ENCODE measurements around the gene STIM1. TPM values are rescaled to one million over a fixed set of nuclear protein-coding genes. Genes with fewer than 3 reads are reported as not detected.
A peak's percentile ranks its signal among the peaks of the same experiment; 100 is the strongest.

Gene STIM1
- total RNA-seq, 1 donor from 2014 or later, result 60.7 TPM

DNA sequence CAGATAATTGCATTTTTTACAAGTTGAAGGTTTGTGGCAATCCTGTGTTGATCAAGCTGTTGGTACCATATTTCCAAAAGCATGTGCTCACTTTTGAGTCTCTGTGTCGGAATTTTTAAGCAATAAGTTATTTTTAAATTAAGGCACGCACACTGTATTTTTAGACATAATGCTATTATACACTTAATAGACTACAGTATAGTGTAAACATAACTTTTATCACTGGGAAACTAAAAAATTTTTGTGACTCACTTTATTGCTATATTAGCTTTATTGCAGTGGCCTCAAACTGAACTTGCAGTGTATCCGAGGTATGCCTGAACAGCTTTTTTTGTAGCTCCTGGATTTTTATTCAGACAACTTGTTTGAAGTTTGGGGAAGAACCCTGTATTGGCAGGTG, 207.9 kb downstream of the STIM1 start:
- H3K4me3 ChIP-seq, result no peak overlapping the region
- H3K36me3 ChIP-seq, result peaks cover 25% of the 10 kb centered on the region
- H3K27ac ChIP-seq, result no peak overlapping the region
- H3K27me3 ChIP-seq, result no peaks in the 10 kb centered on the region
- ATAC-seq (no peak), DNase-seq (no peak)
- TF ChIP-seq CTCF (IDR thresholded peaks at IDR 0.05), result no peak
- peaks cover 12% of the 10 kb centered on the region for H3K4me1 ChIP-seq
- no peaks in the 10 kb centered on the region for H3K9me3 ChIP-seq
- intact Hi-C loops (cut with DNase I), result no loop called here

- H3K36me3 ChIP-seq, result peaks cover 22% of the 10 kb centered on the region
- H3K27me3 ChIP-seq, result no peaks in the 10 kb centered on the region
- TF ChIP-seq CTCF (IDR thresholded peaks at IDR 0.05), result no peak
- DNase-seq (no peak), ATAC-seq (no peak)
- no peak overlapping the region for H3K27ac ChIP-seq
- no peak overlapping the region for H3K4me3 ChIP-seq
- no peaks in the 10 kb centered on the region for H3K9me3 ChIP-seq
- H3K4me1 ChIP-seq, result peaks cover 12% of the 10 kb centered on the region
- intact Hi-C loops (cut with DNase I), result no loop called here
Measured at GRCh38 chr11:4064278-4064955, 209.0 kb downstream of the STIM1 start.

- DNase-seq (no peak), ATAC-seq (no peak)
- Histone ChIP-seq H3K36me3 (peaks cover 16% of the 10 kb centered on the region), H3K4me1 (peaks cover 12% of the 10 kb centered on the region), H3K27me3 (no peaks in the 10 kb centered on the region), H3K4me3 (no peak overlapping the region), H3K9me3 (no peaks in the 10 kb centered on the region), H3K27ac (no peak overlapping the region)
- TF ChIP-seq CTCF (IDR thresholded peaks at IDR 0.05), result no peak
- intact Hi-C loops (cut with DNase I), result loop anchor here (5.0 kb wide), 1 partner anchor 208 kb away; the partner anchor contains the start of gene STIM1
Measured at GRCh38 chr11:4065086-4065485, 209.6 kb downstream of the STIM1 start.

- no peaks in the 10 kb centered on the region for H3K9me3 ChIP-seq
- H3K4me1 ChIP-seq, result peaks cover 7% of the 10 kb centered on the region
- ATAC-seq (no peak), DNase-seq (no peak)
- H3K27me3 ChIP-seq, result no peaks in the 10 kb centered on the region
- intact Hi-C loops (cut with DNase I), result loop anchor here (5.0 kb wide), 1 partner anchor 208 kb away; the partner anchor contains the start of gene STIM1
- H3K4me3 ChIP-seq, result no peak overlapping the region
- no peak for TF ChIP-seq CTCF (IDR thresholded peaks at IDR 0.05)
- H3K36me3 ChIP-seq, result peaks cover 14% of the 10 kb centered on the region
- H3K27ac ChIP-seq, result no peak overlapping the region
Measured at GRCh38 chr11:4065601-4066377, 210.3 kb downstream of the STIM1 start.

- intact Hi-C loops (cut with DNase I), result loop anchor here (5.0 kb wide), 1 partner anchor 210 kb away; the partner anchor contains the start of gene STIM1
- ATAC-seq, result peak; percentile 78
Measured at GRCh38 chr11:4066910-4067309, 211.4 kb downstream of the STIM1 start.

More at GRCh38 chr11:4066910-4067309, 211.4 kb downstream of the STIM1 start:
- no peak overlapping the region for H3K4me3 ChIP-seq
- H3K4me1 ChIP-seq, result no peaks in the 10 kb centered on the region
- peaks cover 6% of the 10 kb centered on the region for H3K36me3 ChIP-seq
- no peak for TF ChIP-seq CTCF (IDR thresholded peaks at IDR 0.05)
- H3K9me3 ChIP-seq, result no peaks in the 10 kb centered on the region
- H3K27ac ChIP-seq, result no peak overlapping the region
- no peaks in the 10 kb centered on the region for H3K27me3 ChIP-seq
- DNase-seq, result no peak
